Dermis microvascular lymphatic vessel endothelial cell (primary cell): Measurements from ENCODE around the gene R3HDM2. TPM values are rescaled to one million over a fixed set of nuclear protein-coding genes. Genes with fewer than 3 reads are reported as not detected.
A peak's percentile ranks its signal among the peaks of the same experiment; 100 is the strongest.

Source experiments
- DNase-seq, 2 donors: peaks; one replicate each; pipeline versions ENCODE4 v3.0.0 to v3.0.0-alpha.2; 2010; ENCODE audit warnings: low read depth in 2 of 2
- total RNA-seq: library from RNA; depleted of rRNA; stranded (reverse); fragments of >200 nt; gene quantifications from 2 replicates; pipeline ENCODE4 v1.2.1, GENCODE V29; 2014

The R3HDM2 gene
- total RNA-seq = 3.1 and 9.1 TPM in 2 replicates

- DNase-seq = peak; percentile 91 to 97
Measured at GRCh38 chr12:57430931-57431566, at the start of gene R3HDM2. Gene R3HDM2, minus strand, starts transcription at chr12:57431043. Its CDS starts 120,615 bp downstream, at chr12:57310428.

- DNase-seq = peak; percentile 28 to 36
Measured at GRCh38 chr12:57479376-57480115, 48.7 kb upstream of the R3HDM2 start, which contains the start of gene ARHGAP9. Gene ARHGAP9, minus strand, starts transcription at chr12:57479866. Its CDS starts 460 bp downstream, at chr12:57479406.

DNA sequence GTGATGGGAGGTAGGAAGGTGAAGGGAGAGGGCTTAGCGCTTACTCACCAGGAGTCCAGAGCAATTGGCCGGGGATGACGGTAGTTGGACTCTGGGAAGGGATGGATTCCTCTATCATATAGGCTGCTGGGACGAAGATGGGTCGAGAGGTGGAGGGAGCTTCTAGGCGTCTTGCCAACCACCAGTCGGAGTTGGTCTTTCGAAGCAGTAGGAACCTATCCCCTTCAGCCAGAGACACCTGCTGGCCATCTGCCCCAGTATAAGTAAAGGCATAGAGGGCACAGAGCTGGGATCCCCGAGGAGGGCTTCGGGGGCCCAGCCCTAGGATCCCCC lies 48.2 kb upstream of the R3HDM2 start:
- DNase-seq = no peak

DNA sequence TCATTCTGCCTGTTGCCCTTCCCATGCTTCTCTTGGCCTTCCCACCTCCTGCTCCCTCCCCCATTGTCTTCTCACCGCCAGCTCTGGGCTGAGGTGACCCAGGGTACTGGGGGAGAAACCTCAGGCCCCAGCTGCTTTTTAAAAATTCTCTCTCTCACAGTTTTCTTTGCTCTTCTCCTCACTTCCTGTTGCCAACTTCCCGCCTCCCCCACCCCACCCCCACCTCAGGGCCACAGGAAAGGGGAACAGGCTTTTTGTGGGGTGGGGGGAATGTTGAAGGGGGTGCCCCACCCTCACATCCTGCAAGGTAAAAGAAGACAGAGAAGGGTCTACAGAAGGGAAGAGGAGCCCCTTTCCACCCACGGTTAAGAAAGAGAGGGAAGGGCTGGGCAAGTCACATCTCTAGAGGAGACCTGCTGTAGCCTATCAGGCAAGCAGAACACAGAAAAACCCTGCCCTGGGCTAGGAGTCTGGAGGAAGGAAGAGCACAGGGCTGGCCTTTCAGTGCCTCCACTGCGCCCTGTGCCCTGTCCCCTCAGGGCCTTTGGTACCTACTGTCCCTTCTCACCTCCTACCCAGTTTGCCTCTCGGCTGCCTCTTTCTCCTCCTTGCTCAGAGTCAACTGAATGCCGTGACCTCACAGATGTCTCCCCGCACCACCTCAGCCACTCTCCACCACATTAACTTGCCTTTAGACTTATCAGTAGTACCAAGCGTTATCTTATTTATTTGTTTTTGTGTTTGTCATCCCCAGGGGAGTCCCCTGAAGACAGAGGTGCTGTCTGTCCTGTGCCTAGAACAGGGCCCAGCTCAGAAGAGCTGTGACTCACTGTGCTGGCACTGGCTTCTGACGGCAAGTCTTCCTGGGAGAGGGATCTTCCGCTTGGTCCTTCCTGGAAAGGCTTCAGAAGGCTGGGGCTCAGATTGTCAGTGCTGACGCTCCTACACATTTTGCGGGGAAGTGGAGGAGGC lies 47.2 kb upstream of the R3HDM2 start:
- DNase-seq = no peak

DNA sequence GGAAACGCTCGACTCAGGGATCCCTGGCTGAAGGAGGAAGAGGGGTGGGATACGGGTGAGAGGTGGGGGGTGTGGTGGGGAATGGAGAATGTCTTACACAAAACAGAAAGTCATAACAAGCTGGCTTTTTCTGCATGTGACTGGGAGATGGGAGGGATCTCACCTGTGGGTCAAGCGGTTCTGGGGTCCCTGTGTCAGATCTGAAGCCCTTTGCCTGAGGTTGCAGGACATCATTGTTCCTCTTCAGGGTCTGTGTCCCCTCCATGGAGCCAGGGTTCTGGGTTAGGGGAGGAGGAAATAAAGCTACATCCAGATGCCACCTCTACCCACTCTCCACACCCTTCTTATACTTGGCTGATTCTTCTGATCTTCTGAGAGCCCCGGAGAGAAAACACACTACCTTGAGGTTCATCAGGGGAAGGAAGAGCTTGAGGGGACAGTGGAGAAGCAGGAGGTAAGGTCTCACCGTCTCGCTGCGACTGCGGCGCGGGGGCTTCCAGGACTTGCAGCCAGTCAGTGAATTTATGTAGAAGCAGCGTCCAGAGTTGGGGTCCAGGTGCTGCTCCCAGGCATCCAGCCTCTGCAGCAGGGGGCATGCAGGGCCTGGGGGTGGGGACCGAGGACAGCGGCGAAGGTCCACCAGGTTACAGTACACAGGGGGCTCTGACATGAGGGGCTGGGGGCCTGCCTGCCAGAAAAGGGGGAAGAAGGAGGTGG lies 46.3 kb upstream of the R3HDM2 start:
- DNase-seq = no peak

- DNase-seq = no peak
Measured at GRCh38 chr12:57476162-57476992, 45.5 kb upstream of the R3HDM2 start.

DNA sequence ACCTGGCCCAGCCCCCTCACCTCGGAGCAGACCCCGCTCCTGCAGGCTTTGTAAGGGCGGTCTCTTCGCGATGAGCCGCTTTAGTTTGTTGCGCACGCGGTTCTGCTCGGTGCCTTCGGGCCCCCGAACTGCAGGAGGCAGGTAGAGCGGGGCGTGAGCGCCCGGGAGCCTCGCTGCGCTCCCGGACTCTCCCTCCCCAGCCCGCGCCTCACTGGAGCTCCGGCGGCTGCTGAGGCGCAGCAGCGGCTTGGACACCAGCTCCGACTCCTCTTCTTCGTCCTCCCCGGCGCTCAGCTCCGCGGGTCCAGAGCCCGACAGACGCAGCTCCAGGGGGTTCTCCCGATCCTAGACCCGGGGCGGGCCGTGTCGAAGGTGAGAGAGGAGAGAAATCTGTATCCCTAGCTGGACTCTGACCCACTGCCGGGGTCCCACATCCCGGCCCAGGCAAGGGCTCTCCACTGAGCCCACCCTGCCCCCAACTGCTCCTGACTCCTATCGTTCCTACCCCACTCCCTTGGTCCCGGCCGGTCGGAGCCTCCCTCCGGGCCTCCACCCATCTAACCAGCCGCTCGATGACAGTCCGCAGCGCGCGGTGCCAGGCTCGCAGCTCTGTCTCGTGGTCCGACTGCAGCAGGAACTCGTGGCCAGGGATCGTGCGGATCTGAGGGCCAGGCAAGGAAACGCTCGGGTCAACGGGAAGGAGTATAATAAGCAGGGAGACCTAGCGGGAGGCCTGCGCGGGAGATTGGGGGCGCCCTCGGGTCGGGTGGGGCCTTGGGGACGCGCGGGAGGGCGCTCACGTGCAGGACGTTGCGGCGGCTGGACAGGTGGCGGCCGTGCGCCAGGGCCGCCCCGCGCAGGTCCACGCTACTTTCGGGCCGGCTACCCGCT lies 44.7 kb upstream of the R3HDM2 start:
- no peak for DNase-seq

DNA sequence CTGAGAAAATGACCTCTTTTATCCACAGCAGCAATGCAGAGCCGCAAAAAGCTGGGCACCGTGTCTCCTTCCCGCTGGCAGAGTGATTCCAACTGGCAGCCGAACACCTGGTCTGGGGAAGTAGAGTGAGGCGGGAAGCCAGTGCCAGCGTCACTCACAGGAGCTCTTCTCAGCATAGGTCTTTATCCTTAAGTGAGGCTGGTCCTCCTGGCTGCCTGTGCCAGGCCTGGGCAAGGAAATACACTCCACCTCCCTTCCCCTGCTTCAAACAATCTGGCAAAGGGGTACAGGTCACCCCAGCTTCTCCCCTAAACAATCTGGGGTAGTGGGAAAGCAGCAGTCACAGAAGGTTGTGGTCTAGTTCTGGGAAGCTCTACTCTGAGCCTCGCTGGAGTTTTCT lies 44.0 kb upstream of the R3HDM2 start:
- DNase-seq = no peak

GRCh38 chr12:57474430-57474829 lies 43.6 kb upstream of the R3HDM2 start:
- DNase-seq = no peak

- DNase-seq = no peak
Measured at GRCh38 chr12:57473886-57474285, 43.0 kb upstream of the R3HDM2 start.

DNA sequence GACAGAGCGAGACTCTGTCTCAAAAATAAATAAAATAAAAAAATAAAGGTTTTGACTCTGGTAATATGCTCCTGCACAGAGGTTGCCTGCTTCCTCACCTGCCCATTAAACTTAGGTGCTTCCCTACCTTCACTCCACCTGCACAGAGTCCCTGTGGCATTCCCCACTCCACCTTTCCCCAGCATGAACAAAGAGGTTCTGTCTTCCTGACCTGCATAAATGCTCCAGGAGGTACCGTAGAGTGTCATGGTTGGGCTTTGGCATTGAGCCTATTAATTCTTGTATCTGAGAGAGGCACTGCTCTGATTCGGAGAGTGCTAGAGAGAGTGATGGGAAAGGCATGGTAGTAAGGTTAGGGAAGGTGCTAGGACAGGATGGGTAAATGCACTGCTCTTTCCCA lies 42.5 kb upstream of the R3HDM2 start:
- no peak for DNase-seq

- DNase-seq = no peak
Measured at GRCh38 chr12:57472391-57472790, 41.5 kb upstream of the R3HDM2 start.

GRCh38 chr12:57471661-57472060 lies 40.8 kb upstream of the R3HDM2 start:
- DNase-seq = no peak

DNA sequence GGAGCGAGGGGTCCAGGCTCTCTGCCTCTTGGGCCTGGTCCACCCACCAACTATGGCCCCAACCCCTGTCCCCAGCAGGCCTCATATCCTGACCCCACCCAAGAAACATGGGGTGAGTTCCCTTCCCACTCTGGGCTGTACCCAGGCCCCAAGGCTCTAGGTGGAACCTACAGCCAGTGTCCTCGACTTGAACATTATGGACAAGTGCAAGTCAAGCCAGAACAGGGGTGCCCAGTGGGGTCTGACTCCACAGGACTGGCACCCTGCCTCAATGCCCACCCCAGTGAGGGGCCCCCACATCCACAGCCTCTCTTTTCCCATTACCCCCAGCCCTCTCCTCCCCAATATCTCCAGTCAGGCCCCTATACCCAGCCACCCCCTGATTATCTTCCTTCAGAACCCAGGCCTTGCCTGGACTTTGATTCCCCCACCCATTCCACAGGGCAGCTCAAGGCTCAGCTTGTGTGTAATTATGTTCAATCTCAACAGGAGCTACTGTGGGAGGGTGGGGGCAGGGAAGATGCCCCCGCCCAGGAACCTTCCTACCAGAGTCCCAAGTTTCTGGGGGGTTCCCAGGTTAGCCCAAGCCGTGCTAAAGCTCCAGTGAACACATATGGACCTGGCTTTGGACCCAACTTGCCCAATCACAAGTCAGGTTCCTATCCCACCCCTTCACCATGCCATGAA lies 40.3 kb upstream of the R3HDM2 start:
- no peak for DNase-seq

- DNase-seq = no peak
Measured at GRCh38 chr12:57470286-57470969, 39.6 kb upstream of the R3HDM2 start.

GRCh38 chr12:57469296-57470164 lies 38.7 kb upstream of the R3HDM2 start:
- no peak for DNase-seq

DNA sequence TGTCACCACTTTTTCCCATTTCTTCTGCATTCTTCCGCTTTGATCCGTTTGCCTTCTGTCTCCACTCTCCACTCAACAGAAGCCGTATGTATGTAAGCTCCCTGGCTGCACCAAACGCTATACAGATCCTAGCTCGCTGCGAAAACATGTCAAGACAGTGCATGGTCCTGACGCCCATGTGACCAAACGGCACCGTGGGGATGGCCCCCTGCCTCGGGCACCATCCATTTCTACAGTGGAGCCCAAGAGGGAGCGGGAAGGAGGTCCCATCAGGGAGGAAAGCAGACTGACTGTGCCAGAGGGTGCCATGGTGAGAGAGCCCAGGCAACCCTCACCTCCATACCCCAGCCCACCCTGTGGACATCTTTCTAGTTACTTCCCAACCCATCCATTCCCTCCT lies 37.1 kb upstream of the R3HDM2 start:
- no peak for DNase-seq
